GM23248 (cell line): ENCODE results near the gene EXOC3L2.

Experiments used
- EZH2 ChIP-seq: fragments of 200-600 bp; sonication (generic); IDR thresholded peaks from 2 replicates; pipeline ENCODE4 v1.6.1; 2018; ENCODE audit warnings: antibody characterized with exemption, mild to moderate bottlenecking; ENCODE audit not compliant: insufficient read depth, poor library complexity, severe bottlenecking
- EZH2phosphoT487 ChIP-seq: fragments of 200-600 bp; sonication (generic); IDR thresholded peaks from 2 replicates; pipeline ENCODE4 v1.6.1; 2018; ENCODE audit warnings: antibody characterized with exemption, moderate library complexity, mild to moderate bottlenecking, low read depth; ENCODE audit not compliant: insufficient read depth

- TF ChIP-seq EZH2phosphoT487 = no peak
- TF ChIP-seq EZH2 = no peak
These were observed 61.1 kb downstream of the EXOC3L2 start for GRCh38 chr19:45184115-45184514.
